PC-3 (cell line): ENCODE measurements around the gene ITIH3.

ENCODE experiments used
- EZH2 ChIP-seq: fragments of 300-600 bp; sonication (generic); IDR thresholded peaks from one replicate; pipeline ENCODE4 v1.6.1; 2017; ENCODE audit warnings: antibody characterized with exemption, mild to moderate bottlenecking, low read length; ENCODE audit not compliant: unreplicated experiment
- TF ChIP-seq, protein P1 (sequence below): fragments of 300-600 bp; sonication (generic); conservative IDR thresholded peaks from 2 replicates; pipeline ENCODE4 v1.5.1; 2017; ENCODE audit warnings: antibody characterized with exemption, low read depth, mild to moderate bottlenecking, low read length

DNA sequence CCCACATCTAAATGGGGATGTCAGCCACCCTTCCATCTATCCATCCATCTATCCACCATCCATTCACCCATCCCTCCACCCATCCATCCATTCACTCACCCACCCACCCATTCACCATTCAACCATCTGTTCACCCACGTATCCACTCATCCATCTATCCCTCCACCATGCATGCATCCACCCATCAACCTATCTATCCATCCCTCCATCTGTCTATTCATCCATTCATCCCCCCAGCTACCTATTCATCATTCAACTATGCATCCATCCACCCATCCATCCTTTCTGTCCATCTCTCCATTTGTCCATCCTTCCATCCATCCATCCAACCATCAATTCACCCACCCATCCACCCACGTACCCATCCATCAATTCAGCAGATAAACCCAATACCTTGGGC, 14.6 kb downstream of the ITIH3 start:
- TF ChIP-seq, protein P1, sequence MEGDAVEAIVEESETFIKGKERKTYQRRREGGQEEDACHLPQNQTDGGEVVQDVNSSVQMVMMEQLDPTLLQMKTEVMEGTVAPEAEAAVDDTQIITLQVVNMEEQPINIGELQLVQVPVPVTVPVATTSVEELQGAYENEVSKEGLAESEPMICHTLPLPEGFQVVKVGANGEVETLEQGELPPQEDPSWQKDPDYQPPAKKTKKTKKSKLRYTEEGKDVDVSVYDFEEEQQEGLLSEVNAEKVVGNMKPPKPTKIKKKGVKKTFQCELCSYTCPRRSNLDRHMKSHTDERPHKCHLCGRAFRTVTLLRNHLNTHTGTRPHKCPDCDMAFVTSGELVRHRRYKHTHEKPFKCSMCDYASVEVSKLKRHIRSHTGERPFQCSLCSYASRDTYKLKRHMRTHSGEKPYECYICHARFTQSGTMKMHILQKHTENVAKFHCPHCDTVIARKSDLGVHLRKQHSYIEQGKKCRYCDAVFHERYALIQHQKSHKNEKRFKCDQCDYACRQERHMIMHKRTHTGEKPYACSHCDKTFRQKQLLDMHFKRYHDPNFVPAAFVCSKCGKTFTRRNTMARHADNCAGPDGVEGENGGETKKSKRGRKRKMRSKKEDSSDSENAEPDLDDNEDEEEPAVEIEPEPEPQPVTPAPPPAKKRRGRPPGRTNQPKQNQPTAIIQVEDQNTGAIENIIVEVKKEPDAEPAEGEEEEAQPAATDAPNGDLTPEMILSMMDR: no peak
- TF ChIP-seq EZH2: no peak
